H1 (cell line): ENCODE measurements around the gene AGRP. TPM values are rescaled to one million over a fixed set of nuclear protein-coding genes. Genes with fewer than 3 reads are reported as not detected.

Source experiments
- EZH2 ChIP-seq: fragments of 200-600 bp; sonication (generic); IDR thresholded peaks from 2 replicates; pipeline ENCODE4 v1.7.1; 2012; ENCODE audit warnings: low read depth, mild to moderate bottlenecking, moderate library complexity, low read length, inconsistent platforms; ENCODE audit not compliant: severe bottlenecking
- HDAC2 ChIP-seq, 2 experiments: fragments of 300-600 bp in 1 of 2; sonication (generic) in 1 of 2; IDR thresholded peaks; 2 replicates each; pipeline ENCODE4 v1.6.1; 2011 to 2012; ENCODE audit warnings: low read depth in 2 of 2, low read length in 2 of 2, mild to moderate bottlenecking in 2 of 2, moderate library complexity in 2 of 2, borderline replicate concordance in 1 of 2, inconsistent platforms in 1 of 2
- JUN ChIP-seq: IDR thresholded peaks from 2 replicates; pipeline ENCODE4 v1.6.1; 2011; ENCODE audit warnings: low read depth, mild to moderate bottlenecking, improper control_type of control experiment, low read length
- JUND ChIP-seq: IDR thresholded peaks from 2 replicates; pipeline ENCODE4 v1.6.1; 2011; ENCODE audit warnings: mild to moderate bottlenecking, improper control_type of control experiment, low read length
- POLR2A ChIP-seq, 2 experiments: IDR thresholded peaks; 1 replicate in 1 of 2; 2 replicates in 1 of 2; pipeline ENCODE4 v1.6.1; 2011; ENCODE audit warnings: low read depth in 2 of 2, low read length in 2 of 2, mild to moderate bottlenecking in 2 of 2; ENCODE audit errors: control extremely low read depth in 1 of 2
- SP4 ChIP-seq: IDR thresholded peaks from 2 replicates; pipeline ENCODE4 v1.6.1; 2012; ENCODE audit warnings: low read length, inconsistent platforms
- ZNF274 ChIP-seq: IDR thresholded peaks from 2 replicates; pipeline ENCODE4 v1.7.0; 2012; ENCODE audit warnings: low read length, borderline replicate concordance; ENCODE audit errors: extremely low read depth
- polyA plus RNA-seq, 7 experiments: library from polyadenylated mRNA; depleted of rRNA in 3 of 7; stranded (reverse) in 5 of 7; unstranded in 2 of 7; fragments of >200 nt in 5 of 7; fragments of 200-250 nt in 2 of 7; gene quantifications; 1 replicate in 5 of 7; 2 replicates in 1 of 7; 4 replicates in 1 of 7; pipeline versions ENCODE4 v1.2.1 to v1.2.3, GENCODE V29; 2011 to 2013; ENCODE audit warnings: missing spikeins in 2 of 7, mixed read lengths in 2 of 7
- total RNA-seq: library from RNA; stranded (reverse); fragmentation: NEBNext Ultra II Directional; extraction: Animal tissue kit (Norgen Biotek cat#: 25700); gene quantifications from 2 replicates; pipeline ENCODE4 v1.2.1, GENCODE V29; 2021

Gene AGRP
- total and polyA plus RNA-seq, 2 of the 8 experiments (the other 6 are each of a cell fraction or from before 2014, with no cell fraction given), result not detected

- TF ChIP-seq SP4 (no peak), POLR2A (IDR thresholded peaks at IDR 0.05; ENCODE audit: control extremely low read depth in 1 of 2, low read depth in 2 of 2, low read length in 2 of 2) (no peak), HDAC2 (IDR thresholded peaks at IDR 0.05; ENCODE audit: borderline replicate concordance in 1 of 2, low read depth in 2 of 2, low read length in 2 of 2) (no peak), JUN (no peak), JUND (no peak), ZNF274 (no peak), EZH2 (no peak)
Observed at GRCh38 chr16:67531247-67531646, 47.9 kb upstream of the AGRP start (continued).
